Measurements from ENCODE around the gene TBC1D1.
"Not testable (repeated sequence)": the region's sequence is repeated elsewhere in the genome, so short reads cannot be mapped to it uniquely, and the experiment has no call there.

Gene TBC1D1

DNA sequence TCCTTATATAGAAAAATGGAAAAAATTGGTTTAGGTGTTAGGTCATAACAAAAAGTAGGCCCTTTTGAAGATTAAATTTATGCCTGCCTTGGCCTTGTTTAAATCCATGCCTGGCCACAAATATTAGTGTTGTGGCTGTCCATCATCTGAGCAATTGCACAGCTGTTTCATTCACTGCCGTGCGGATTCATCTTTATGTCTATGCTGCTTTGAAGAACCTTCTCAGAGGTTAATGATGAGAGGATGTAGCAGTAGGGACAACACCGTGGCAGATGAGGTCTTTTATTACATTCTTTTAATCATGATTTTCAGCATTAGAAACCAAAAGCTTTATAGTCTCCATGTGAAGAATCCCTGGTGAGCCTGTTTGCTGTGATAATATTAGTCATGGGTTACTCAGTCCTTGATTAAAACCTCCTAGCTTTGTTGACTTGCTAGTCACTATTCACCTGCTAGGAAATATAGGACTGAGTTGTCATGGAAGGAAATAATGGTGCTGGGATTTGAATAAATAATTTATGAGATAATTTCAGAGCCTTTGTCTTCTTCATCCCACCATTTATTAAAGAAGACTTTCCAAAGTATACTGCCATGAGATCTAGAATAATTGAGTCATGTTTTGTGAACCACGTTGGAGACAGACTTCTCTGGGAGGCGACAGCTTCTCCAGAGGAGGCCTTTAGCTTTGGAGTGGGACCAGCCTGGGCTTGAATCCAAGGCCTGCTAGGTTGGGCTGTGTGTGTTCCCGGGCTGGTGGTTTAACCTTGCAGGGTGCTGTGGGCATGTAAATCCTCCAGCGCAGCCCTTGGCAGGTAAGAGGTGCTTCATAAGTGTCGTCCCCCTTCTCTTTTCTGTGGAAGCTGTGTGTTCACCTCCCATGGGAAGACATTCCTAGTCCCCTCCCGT lies 122.8 kb downstream of the TBC1D1 start:
- DNase-seq (ENCODE audit: low read depth in 2 of 2): no peak

DNA sequence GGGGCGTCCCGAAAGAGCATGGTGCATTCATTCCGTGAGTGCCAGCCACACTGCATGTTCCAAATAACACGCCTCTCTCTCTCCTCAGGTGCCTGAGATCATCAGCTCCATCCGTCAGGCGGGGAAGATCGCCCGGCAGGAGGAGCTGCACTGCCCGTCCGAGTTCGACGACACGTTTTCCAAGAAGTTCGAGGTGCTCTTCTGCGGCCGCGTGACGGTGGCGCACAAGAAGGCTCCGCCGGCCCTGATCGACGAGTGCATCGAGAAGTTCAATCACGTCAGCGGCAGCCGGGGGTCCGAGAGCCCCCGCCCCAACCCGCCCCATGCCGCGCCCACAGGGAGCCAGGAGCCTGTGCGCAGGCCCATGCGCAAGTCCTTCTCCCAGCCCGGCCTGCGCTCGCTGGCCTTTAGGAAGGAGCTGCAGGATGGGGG lies 123.6 kb downstream of the TBC1D1 start:
- no peak for DNase-seq (ENCODE audit: low read depth in 2 of 2)

DNA sequence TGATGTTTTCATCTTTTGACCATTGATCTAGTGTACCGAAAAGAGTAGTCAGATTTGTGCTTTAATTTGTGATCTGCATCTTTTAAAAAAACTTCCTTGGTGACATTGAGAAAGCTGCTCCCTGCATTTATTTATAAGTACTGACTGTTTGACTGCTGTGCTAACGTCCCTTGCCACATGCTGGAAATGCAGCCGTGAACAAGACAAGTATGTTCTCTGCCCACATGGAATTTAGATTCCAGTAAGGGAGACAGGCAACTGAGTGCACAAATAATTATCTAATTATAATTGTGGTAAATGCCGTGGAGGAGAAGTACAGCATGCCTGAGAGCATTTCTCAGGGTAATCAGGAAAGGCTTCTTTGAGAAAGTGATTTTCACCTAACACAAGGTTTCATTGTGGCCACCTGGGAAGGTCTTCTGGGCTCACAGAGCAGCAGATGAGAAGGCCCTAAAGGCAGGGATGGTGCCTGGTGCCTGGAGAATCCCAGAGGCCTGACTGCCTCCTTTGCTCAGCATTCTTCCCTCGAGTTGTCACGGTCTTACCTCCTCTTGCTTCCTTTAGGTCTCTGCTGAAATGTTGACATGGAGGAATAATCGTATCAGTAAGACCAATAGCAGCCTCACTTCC lies 125.1 kb downstream of the TBC1D1 start:
- no peak for DNase-seq (ENCODE audit: low read depth in 2 of 2)

DNA sequence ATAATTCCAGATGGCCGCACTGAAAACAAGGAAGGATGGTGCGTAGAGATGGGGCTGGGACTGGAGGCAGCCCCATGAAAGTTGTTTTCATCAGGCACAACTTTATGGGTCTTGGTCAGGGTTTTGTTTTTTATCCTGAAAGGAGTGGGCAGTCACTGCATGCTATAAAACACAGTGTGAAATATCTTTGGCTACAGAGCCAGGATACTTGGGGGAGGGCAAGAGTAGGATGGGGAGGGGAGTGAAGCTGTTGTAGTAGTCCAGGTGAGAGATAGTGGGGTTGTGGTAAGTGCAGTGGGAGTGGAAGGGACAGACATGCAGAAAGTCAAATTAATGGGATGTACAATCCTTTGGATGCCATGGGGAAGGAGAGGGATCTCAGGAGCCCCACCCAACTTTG lies 125.8 kb downstream of the TBC1D1 start:
- DNase-seq (ENCODE audit: low read depth in 2 of 2): no peak

DNA sequence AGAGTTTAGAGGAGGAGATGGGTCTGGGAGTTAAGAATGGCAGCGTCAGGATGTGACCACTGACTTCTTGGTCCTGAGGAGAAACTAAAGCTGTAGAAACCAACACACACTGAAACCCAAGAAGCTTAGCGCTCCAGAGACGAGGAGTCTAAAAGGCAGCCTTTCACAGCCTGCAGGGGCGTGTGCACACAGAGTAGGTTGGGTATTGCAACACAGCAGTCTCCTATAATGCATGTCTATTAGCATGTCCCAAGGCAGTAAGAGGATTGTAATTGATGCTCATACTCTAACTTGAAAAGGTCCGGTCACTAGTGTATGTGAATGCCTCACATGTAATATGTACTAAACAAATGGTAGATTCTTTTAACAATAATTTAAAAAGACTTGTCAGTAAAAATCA lies 126.7 kb downstream of the TBC1D1 start:
- DNase-seq (ENCODE audit: low read depth in 2 of 2): no peak

DNA sequence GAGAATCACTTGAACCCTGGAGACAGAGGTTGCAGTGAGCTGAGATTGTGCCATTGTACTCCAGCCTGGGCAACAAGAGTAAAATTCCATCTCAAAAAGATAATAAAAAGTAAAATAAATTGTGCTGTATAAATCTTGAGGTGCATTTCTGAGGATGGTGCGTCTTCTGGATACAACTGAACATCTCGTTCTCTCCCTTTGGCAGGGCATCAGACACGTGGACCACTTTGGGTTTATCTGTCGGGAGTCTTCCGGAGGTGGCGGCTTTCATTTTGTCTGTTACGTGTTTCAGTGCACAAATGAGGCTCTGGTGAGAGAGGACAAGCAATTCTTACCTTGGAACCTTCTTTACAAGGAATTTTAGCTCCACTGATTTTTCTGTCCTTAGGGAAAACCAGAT lies 129.5 kb downstream of the TBC1D1 start:
- DNase-seq (ENCODE audit: low read depth in 2 of 2): no peak

DNA sequence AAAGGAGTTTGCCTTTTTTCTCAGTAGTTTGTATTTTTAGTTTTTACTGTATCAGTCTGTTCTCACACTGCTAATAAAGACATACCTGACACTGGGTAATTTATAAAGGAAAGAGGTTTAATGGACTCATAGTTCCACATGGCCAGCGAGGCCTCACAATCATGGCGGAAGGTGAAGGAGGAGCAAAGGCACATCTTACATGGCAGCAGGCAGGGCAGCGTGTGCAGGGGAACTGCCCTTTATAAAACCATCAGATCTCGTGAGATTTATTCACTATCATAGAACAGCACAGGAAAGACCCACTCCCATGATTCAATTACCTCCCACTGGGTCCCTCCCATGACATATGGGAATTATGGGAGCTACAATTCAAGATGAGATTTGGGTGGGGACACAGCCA lies 130.1 kb downstream of the TBC1D1 start:
- DNase-seq (ENCODE audit: low read depth in 2 of 2): not testable (repeated sequence)

DNA sequence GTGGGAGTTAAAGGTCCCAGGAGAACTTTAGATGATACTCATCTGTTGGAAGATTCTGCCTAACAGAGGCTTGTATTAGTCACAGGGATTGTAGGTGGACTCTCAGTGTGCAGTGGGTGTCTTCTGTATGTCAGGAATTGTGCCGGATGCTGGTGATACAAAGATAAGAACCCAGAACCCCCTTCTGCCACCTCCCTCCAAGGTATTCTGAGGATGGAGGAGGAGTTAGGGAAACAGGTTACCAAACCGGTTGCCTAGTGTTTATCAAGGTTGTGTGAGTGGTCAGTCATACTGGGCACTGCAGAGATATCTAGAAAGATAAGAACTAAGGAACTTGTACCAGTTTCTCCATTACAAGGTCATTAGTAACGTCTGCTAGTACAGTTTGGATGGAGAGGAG lies 130.9 kb downstream of the TBC1D1 start:
- no peak for DNase-seq (ENCODE audit: low read depth in 2 of 2)

DNA sequence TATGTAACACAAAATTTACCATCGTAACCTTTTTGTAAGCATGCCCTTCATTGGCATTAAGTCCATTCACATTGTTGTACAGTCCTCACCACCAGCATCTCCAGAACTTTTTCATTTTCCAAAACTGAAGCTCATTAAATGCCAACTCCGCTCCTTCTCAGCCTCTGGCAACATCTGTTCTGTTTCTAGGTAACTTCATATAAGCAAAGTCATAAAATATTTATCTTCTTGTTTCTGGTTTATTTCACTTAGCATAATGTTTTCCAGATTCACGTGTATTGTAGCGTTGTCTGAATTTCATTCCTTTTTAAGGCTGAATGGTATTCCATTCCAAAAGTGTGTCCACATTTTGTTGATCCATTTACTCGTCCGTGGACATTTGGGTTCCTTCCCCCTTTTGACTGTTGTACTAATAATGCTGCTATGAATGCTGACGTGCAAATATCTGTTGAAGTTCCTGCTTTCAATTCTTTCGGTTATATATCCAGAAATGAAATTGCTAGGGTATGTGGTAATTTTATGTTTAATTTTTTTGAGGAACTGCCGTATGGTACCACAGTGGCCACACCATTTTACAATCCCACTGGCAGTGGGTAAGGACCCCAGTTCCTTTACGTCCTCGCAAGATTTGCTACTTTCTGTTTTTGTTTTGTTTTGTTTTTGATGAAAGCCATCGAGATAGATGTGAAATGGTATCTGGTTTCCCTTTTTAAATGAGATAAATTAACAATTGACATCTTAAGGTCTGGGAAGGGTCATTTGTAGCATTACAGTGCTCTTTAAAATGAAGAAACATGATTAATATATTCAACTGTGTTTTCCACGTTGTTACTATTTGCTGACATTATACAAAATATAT lies 132.7 kb downstream of the TBC1D1 start:
- DNase-seq (ENCODE audit: low read depth in 2 of 2): no peak

DNA sequence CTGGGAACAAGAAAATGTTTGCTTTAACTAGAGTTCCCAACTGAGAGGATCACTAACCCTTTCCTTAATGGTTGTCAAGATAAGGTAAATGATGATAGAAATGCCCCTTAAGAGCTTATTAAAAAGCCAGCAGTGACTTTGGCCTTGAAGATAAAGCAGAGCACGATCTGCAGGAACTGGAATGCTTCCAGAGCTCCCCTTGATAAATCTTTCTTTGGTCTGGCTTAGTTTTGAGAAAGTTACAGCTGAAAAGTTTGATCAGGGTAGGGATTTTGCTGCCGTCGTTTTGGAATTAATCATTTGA lies 133.3 kb downstream of the TBC1D1 start:
- DNase-seq (ENCODE audit: low read depth in 2 of 2): no peak

DNA sequence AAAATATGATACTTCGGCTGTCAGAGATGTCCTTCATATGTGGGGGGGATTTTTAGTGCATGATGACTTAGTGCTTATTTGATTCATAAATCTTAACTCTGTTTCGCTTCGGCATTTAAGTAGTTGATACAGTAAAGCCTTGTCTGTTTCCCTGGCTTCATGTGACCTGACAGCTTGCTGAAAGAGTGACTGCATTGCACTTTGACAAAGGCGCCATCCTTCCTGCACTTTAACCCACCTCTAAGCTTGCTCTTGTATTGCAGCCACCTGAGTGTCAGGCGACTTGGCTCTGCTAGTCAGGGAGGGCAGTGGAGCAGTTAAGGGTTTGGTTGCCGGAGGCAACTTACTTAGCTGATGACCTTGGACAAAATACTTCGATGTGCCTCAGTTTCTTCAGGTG lies 134.8 kb downstream of the TBC1D1 start:
- no peak for DNase-seq (ENCODE audit: low read depth in 2 of 2)

DNA sequence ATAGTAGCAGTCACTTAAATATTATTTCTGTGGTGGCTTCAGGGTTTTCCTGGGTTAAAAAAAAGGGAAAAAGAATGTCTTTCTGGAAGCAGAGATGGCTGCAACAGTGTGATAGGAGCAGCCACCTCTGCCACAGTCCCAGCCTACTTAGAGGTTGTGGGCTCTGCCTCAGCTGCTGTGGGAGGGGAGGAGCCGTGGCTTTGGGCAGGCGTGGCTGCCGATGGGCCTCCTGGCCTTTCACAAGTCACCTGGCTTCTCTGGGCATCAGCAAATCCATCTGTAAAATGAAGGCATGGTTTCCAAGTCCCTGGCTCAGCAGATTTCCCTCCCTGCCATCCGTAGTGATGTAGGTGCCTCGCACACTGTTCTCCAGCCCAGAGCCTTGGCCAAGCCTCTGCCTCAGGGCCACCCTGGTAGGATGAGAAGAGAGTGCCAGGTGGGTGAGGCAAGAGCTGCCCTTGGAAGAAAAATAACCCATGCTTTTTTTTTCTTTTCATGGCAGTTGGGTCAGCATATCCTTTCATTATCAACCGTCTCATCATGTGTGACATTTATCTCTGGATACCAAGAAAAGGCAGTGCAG lies 135.4 kb downstream of the TBC1D1 start:
- DNase-seq (ENCODE audit: low read depth in 2 of 2): no peak

DNA sequence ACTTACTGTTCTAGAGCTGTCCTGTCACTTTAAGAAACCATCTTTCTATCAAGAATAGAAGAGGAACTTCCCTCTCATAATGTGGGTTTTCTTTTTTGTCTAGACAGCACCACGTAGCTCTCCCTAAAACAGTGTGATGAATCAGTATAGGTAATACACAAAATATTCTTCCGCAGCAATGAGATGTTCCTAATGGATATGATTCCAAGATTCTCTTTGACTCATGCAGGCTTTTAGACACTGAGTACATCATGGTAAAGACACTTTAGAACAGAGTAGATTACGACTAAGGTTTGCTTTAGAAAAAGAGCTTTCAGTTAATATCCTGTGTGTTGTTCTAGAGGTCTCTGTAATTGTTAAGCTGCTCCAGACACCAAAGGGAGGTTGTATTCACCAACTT lies 139.1 kb downstream of the TBC1D1 start:
- no peak for DNase-seq (ENCODE audit: low read depth in 2 of 2)

DNA sequence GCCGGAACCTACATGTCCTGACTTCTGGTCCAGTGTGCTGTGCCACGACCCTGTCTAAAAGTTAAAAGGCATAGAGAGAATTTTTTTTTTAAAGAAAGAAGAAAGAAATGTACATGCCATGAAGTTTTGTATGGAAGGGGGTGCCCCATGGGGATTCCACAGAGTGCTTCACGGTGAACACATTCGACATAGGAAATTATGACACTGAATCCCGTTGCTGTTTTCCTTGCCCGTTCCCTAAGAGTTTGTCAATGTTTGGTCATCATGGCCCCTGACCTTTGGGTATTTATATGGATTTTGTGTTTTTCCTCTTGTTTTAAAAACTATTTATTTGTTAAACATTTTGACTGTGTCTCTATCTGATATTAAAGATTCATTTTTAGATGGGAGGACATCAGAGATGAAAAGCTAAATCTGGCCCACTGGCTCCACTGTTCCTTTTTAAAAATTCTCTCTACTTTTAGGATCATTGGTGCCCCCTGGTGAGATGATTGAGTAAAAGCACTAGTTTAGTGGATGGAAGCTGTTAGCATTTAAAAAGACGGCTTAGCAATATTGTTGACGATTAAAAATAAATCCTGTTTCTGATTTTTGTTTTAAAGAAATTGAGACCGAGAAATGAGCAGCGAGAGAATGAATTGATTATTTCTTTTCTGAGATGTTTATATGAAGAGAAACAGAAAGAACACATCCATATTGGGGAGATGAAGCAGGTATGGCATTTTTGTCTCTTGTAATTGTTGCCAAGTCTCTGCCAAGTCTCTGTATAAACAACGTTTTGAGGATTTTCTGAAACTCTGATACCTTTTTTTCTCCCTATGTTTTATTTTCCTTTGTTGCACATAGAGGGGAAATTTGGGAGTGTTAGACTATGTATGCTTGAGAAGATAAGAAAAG lies 144.3 kb downstream of the TBC1D1 start:
- DNase-seq (ENCODE audit: low read depth in 2 of 2): peak; percentile 3 to 7

DNA sequence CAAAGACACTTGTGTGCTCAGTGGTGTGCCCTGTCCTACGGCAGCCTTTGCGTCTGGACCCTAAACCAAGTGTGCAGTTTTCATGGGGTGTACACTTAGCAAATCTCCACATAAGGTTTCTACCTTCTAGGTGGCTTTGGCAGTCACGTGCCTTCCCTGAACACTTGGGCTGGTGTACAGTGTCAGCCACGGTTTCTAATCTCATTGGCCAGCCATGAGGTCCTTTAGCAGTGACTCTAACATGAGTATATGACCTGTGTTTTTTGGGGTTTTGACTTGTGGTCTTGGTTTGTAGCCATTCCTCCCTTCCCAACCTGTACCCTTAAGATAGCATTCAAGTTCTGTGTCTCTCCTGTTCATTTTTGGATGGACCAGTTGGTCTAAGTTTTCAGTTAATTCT lies 145.7 kb downstream of the TBC1D1 start:
- DNase-seq (ENCODE audit: low read depth in 2 of 2): no peak

DNA sequence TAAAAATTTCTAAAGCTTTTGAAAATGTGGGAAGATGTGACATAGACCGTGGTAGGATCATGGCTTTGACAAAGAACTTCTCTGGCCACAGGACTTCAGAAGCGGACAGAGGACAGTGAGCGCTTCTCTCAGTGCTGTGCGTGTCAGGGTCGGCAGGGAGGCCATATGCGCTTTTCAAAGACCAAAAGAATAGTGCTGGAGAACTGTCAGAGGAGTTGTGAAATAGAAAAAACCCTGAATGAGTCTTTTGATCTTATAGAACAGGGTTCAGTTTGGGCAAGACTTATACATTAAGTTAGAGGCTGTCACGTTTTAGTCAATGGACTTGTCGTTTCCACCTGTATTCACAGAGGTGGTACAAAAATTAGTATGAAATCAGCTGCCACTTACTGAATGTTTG lies 146.7 kb downstream of the TBC1D1 start:
- DNase-seq (ENCODE audit: low read depth in 2 of 2): no peak

DNA sequence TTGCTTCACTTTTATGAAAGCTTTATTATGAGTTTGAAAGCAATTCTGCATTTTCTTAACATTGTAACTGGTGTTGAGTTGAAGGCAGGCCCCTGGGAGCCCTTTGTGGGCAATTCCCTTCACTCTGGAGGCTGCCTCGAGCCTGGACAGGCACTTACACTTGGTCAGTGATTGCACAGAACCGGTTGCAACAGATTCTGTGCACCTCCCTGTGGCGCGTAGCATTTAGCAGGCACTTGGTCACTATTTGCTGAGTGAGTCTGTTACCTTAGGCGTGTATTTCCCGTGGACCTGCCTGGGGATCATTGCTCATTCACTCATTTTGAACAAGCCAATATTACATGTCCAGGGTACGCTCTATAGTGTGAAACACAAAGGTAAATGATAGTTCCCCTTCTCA lies 149.7 kb downstream of the TBC1D1 start:
- no peak for DNase-seq (ENCODE audit: low read depth in 2 of 2)

DNA sequence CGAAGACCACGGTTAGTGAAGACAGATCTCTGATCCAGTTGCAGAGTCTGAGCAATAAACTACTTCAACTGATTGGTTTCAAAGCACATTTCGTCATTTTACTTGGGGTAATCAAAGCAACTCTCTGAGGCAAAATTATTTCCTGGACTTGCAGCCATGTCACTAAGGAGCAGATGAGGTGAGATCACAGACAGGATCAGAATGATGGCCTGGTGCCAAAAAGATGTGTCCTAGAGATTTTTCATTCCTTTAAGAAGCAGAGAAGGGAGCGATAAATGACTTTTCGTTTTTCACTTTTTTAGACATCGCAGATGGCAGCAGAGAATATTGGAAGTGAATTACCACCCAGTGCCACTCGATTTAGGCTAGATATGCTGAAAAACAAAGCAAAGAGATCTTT lies 153.2 kb downstream of the TBC1D1 start:
- no peak for DNase-seq (ENCODE audit: low read depth in 2 of 2)

DNA sequence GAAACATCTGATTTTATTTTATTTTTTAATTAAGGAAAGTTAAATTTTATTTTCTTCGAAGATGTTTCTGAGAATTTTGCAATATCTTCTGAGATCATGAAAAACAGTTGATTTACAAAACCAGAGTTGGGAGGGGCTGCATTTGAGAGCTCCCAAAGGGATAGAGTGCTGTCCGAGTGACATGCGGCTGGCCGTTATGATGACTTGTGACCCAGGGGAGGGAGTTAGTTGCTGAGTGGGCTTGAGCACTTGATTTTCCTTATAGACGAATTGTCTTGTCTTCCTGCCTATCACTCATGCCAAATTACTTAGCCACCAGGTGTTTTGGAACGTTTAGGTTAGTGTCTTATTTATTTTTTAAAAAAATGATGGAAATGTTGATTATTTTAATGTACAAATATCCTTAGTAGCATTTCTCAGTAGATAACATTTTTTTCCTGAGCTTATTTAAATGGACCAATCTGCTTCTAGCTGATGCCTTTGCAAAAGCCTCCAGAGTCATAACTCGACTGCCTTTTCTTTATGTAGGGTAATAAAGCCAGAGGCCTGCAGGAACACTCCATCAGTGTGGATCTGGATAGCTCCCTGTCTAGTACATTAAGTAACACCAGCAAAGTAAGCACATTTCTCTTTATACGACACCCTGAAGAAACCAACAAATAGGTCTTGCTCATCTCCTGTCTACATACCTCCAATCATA lies 154.6 kb downstream of the TBC1D1 start:
- no peak for DNase-seq (ENCODE audit: low read depth in 2 of 2)

DNA sequence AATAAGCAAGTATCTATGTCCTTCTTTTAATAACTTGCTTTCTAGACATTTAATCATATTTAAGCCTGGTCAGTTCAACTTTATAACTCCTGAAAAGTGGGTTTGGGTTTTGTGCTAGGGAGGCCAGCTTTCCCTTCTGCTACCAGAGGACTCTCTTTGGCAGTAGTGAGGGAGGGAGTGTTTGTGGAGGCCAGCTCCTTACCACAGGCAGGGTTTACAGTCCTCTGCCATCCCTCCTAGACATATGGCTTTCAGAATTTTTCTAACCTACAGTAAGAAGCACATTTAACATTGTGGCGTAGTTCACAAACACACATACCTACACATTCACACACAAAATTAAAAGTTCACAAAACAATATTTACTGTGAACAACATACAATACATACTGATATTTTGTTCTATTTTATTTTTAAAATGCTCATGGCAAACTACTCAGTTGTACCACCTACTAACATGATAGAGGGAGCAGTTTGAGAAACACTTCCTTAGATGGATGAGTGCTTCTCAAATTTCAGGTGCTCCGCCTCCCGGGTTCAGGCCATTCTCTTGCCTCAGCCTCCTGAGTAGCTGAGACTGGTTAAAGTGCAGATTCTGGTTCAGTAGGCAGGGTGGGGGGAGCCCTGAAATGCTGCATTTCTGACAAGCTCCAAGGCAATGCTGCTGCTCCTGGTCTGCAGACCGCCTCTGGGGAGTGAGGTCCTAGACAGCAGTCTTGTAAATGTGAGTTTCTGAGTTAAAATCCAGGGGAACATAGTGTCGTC lies 156.0 kb downstream of the TBC1D1 start:
- no peak for DNase-seq (ENCODE audit: low read depth in 2 of 2)
